SK-MEL-5 (cell line): ENCODE data around the gene NPHP3. TPM values are rescaled to one million over a fixed set of nuclear protein-coding genes. Genes with fewer than 3 reads are reported as not detected.
A peak's percentile ranks its signal among the peaks of the same experiment; 100 is the strongest.
"Not testable (repeated sequence)": the region's sequence is repeated elsewhere in the genome, so short reads cannot be mapped to it uniquely, and the experiment has no call there.

Experiments
- DNase-seq: peaks from one replicate; pipeline ENCODE4 v3.0.0-alpha.2; 2016; ENCODE audit warnings: low read depth, low spot score
- in situ Hi-C: cut with HindIII; loops from 2 replicates; pipeline ENCODE4 v1.10.0; 2016; ENCODE audit warnings: low sequenced_read_pairs, high pct_unique_total_duplicates, low pct_unique_long_range_greater_than_20kb
- polyA plus RNA-seq, 2 experiments: library from polyadenylated mRNA; depleted of rRNA; stranded (reverse); fragments of >200 nt; gene quantifications; 2 replicates each; pipeline ENCODE4 v1.2.3, GENCODE V29; 2015
- total RNA-seq: library from RNA; depleted of rRNA; stranded (reverse); fragments of >200 nt; shearing (Covaris generic); gene quantifications from 2 replicates; pipeline ENCODE4 v1.2.3, GENCODE V29; 2014; rRNA removed

Gene NPHP3, protein sequence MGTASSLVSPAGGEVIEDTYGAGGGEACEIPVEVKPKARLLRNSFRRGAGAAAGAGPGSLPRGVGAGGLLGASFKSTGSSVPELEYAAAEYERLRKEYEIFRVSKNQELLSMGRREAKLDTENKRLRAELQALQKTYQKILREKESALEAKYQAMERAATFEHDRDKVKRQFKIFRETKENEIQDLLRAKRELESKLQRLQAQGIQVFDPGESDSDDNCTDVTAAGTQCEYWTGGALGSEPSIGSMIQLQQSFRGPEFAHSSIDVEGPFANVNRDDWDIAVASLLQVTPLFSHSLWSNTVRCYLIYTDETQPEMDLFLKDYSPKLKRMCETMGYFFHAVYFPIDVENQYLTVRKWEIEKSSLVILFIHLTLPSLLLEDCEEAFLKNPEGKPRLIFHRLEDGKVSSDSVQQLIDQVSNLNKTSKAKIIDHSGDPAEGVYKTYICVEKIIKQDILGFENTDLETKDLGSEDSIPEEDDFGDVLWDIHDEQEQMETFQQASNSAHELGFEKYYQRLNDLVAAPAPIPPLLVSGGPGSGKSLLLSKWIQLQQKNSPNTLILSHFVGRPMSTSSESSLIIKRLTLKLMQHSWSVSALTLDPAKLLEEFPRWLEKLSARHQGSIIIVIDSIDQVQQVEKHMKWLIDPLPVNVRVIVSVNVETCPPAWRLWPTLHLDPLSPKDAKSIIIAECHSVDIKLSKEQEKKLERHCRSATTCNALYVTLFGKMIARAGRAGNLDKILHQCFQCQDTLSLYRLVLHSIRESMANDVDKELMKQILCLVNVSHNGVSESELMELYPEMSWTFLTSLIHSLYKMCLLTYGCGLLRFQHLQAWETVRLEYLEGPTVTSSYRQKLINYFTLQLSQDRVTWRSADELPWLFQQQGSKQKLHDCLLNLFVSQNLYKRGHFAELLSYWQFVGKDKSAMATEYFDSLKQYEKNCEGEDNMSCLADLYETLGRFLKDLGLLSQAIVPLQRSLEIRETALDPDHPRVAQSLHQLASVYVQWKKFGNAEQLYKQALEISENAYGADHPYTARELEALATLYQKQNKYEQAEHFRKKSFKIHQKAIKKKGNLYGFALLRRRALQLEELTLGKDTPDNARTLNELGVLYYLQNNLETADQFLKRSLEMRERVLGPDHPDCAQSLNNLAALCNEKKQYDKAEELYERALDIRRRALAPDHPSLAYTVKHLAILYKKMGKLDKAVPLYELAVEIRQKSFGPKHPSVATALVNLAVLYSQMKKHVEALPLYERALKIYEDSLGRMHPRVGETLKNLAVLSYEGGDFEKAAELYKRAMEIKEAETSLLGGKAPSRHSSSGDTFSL (N-terminal part only)
- total RNA-seq: 25.5 and 30.2 TPM in 2 replicates
- polyA plus RNA-seq (2015; cell fraction: cytosol; rRNA removed): 23.0 and 27.9 TPM in 2 replicates
- 116 and 137 TPM in 2 replicates for polyA plus RNA-seq (2015; cell fraction: nucleus; rRNA removed)

DNA sequence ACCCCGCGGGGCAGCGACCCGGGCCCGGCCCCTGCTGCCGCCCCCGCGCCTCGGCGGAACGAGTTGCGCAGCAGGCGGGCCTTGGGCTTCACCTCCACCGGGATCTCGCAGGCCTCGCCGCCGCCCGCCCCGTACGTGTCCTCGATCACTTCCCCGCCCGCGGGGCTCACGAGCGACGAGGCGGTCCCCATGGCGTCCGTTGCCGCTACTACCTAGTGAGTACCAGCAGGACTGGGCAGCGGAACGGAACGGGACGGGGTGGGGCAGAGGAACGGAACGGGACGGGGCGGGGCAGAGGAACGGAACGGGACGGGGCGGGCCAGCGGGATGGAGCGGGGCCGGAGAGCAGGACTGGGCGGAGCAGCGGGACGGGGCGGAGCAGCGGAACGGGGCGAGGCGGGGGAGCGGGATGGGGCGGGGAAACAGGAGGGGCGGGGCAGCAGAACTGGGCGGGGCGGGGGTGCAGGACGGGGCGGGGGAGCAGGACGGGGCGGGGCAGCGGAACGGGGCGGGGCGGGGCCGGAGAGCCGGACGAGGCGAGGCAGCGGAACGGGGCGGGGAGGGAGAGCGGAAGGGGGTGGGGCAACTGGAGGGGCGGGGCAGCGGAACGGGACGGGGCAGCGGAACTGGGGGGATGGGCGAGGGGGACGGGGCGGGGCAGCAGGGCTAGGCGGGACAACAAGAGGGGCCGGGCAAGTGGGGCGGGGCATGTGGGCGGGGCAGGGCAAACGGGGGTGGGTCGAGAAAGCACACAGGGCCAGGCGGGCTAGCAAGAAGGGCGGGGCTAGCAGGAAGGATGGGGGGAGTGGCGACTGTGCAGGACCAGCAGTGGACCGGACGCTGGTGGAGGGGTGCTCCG lies at the start of gene NPHP3:
NPHP3 (minus strand) TSS at position 245 of the 859 bp plus-strand sequence; CDS start at position 191, 54 bp downstream.
- DNase-seq: peak; percentile 95
- in situ Hi-C loops: no loop called here

DNA sequence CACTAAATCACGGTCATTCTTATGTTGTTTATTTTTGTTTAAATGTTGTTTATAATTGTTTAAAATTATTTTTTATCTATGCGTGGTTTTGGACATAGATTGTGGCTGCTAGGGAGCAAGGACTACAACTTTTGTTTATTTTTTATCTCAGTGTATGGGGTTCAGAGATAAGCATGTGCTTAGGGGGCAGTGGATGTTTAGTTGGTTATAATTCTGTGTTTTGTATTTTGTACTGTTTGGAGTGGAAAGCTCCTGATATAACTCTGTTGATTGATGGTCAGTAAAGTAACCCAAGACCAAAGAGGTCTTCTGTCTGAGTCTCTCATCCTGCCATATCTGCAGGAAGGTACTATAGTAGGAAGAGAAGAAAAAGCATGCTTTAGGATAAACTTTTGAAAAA lies 36.5 kb upstream of the NPHP3 start:
- DNase-seq: no peak
- in situ Hi-C loops: no loop called here

GRCh38 chr3:132756108-132756650 lies 34.0 kb upstream of the NPHP3 start:
- in situ Hi-C loops: no loop called here

GRCh38 chr3:132753946-132754345 lies 31.7 kb upstream of the NPHP3 start:
- in situ Hi-C loops: no loop called here
- DNase-seq: no peak

More at GRCh38 chr3:132756108-132756650, 34.0 kb upstream of the NPHP3 start:
- no peak for DNase-seq

GRCh38 chr3:132749786-132750185 lies 27.6 kb upstream of the NPHP3 start:
- DNase-seq: no peak
- in situ Hi-C loops: no loop called here

GRCh38 chr3:132746720-132747119 lies 24.5 kb upstream of the NPHP3 start:
- in situ Hi-C loops, DNase-seq: not testable (repeated sequence)

GRCh38 chr3:132738314-132738713 lies 16.1 kb upstream of the NPHP3 start:
- DNase-seq: no peak
- in situ Hi-C loops: no loop called here

DNA sequence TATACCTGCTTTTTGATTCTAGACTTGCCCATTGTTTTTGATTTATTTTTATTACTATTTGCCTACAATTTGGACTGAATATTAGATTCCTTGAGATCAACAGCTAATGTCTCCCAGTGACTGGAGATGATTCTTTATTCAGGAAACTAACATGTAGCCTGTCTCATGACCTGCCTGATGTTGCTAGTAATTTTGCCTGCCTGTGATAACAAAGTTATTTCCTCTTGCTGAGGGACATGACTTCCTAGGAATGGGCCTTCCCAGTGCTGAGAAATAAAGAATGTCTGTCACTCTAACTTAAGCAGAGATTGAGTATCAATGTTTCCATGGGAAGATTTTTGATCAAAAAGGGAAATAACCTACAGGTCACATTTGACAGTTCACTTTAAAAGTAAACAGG lies 13.4 kb upstream of the NPHP3 start:
- DNase-seq: peak; percentile 31
- in situ Hi-C loops: no loop called here

GRCh38 chr3:132730891-132731580 lies 8.8 kb upstream of the NPHP3 start:
- peak; percentile 76 for DNase-seq
- in situ Hi-C loops: no loop called here

GRCh38 chr3:132726341-132726823 lies 4.2 kb upstream of the NPHP3 start:
- in situ Hi-C loops: no loop called here
- peak; percentile 63 for DNase-seq

DNA sequence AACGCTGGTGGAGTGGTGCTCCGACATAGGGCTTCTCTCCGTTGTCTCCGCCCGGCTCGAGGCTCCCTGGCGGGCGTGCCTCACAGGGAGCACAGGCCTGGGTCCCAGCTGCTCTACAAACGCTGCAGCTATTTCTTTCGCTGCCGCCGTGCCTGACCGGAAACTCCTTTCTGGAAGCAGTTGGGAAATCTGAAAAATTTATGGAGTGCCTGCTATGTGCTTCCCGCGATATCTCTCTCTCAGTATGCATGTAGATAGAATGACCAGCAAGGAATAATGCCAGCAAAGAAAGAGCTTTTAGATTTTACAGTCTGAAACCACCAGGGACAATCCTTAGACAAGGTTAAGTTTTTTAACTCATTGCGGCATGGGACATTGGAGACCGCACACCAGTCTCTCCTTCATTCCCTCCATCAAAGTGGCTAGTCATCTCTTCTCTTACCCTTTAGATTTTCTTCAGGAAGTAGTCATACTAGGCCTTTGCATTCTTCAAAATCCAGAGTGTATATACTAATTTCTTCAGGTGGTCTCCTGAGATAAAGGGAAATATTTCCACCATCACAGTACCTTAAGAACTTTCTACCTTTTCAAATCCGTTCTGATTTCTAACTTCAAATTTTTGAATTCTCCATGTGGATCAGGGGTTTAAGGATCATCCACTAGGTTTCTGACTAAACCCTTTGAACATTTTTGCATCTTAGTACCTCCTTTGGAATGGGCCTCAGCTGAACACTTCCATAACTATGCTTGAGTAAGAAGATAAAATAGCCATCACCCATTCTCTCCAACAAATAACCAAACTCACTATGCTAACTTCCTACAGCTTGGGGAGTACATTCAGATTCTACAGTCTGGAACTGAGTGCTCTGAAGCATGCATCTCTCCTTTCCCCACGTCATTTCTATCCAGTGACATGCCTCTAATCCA lies 1.1 kb upstream of the NPHP3 start:
- in situ Hi-C loops: no loop called here
- no peak for DNase-seq

GRCh38 chr3:132721479-132722164 lies 587 bp downstream of the NPHP3 start:
- in situ Hi-C loops: no loop called here
- DNase-seq: peak; percentile 64

DNA sequence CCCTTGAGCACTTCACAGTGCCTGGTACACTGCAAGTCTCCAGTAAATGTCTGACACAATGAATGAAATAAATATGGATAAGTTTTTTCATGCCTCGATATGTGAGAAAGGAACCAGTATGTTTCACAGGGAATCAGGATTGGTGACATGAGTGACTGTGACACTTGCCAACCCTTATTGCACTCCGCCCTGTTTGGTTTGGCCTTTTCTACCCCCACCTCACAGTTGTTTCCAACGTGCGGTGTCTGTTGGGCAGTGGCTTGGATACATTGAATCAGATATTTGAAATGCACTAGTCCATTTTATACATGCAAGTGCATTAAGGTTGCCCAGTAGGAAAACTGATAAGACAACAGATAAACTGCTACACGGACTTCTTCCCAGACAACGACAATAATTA lies 2.0 kb downstream of the NPHP3 start:
- no peak for DNase-seq
- in situ Hi-C loops: no loop called here

DNA sequence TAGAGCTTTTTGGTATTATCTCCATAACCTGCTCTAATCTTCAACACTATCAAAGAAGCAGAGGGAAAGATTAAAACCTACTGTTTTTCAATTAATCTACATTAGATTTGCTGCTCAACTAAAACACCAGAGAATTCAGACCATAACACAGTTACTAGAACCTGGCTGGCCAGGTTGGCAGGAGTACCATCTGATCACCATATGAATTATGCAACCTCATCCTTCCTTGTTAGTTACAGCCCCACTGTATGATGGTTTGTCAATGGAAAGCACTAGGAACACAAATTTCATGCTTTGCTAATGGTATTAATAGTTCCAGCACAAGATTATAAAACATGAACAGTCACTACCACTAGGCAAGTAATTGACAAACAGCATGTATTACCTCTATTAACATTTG lies 5.8 kb downstream of the NPHP3 start:
- no peak for DNase-seq
- in situ Hi-C loops: no loop called here
